HG03159 (cell line): Measurements from ENCODE around the gene LMCD1.

Source experiments
- ATAC-seq: cut with Tn5 transposase; IDR thresholded peaks from one replicate; pipeline ENCODE4 v1.9.1; 2021; ENCODE audit warnings: mild to moderate bottlenecking, moderate library complexity; ENCODE audit not compliant: unreplicated experiment

Gene LMCD1

GRCh38 chr3:8530581-8530980 is 29.0 kb downstream of the LMCD1 start:
- no peak for ATAC-seq

- ATAC-seq = no peak
These were observed 30.7 kb downstream of the LMCD1 start for GRCh38 chr3:8532251-8532871.

GRCh38 chr3:8536096-8537056 is 34.8 kb downstream of the LMCD1 start:
- ATAC-seq = no peak

GRCh38 chr3:8537440-8537839 is 35.8 kb downstream of the LMCD1 start:
- no peak for ATAC-seq

GRCh38 chr3:8538223-8538622 is 36.6 kb downstream of the LMCD1 start:
- no peak for ATAC-seq

GRCh38 chr3:8538913-8539312 is 37.3 kb downstream of the LMCD1 start:
- no peak for ATAC-seq

GRCh38 chr3:8539419-8539818 is 37.8 kb downstream of the LMCD1 start:
- no peak for ATAC-seq

GRCh38 chr3:8540456-8540855 is 38.8 kb downstream of the LMCD1 start:
- ATAC-seq = no peak

- ATAC-seq = no peak
These were observed 39.9 kb downstream of the LMCD1 start for GRCh38 chr3:8541486-8541885.

GRCh38 chr3:8542190-8543135 is 40.8 kb downstream of the LMCD1 start:
- ATAC-seq = no peak

- ATAC-seq = no peak
These were observed 45.0 kb downstream of the LMCD1 start for GRCh38 chr3:8546609-8547008.

- ATAC-seq = no peak
These were observed 47.1 kb downstream of the LMCD1 start for GRCh38 chr3:8548502-8549275.

GRCh38 chr3:8549354-8549753 is 47.7 kb downstream of the LMCD1 start:
- no peak for ATAC-seq

GRCh38 chr3:8550611-8551010 is 49.0 kb downstream of the LMCD1 start:
- no peak for ATAC-seq

GRCh38 chr3:8552223-8552762 is 50.7 kb downstream of the LMCD1 start:
- ATAC-seq = no peak

GRCh38 chr3:8553405-8553804 is 51.8 kb downstream of the LMCD1 start:
- no peak for ATAC-seq

GRCh38 chr3:8554696-8555095 is 53.1 kb downstream of the LMCD1 start:
- ATAC-seq = no peak

- ATAC-seq = no peak
These were observed 53.6 kb downstream of the LMCD1 start for GRCh38 chr3:8555113-8555661.

- ATAC-seq = no peak
These were observed 54.3 kb downstream of the LMCD1 start for GRCh38 chr3:8555725-8556472.
